IMR-90 (cell line): Measurements from ENCODE around the gene BTBD3. TPM values are rescaled to one million over a fixed set of nuclear protein-coding genes. Genes with fewer than 3 reads are reported as not detected.

ENCODE experiments used
- ATAC-seq: fragments of 200-7000 bp; cut with Tn5 transposase; 2 replicates; pipeline ENCODE4 v1.9.1; 2020; ENCODE audit warnings: low read depth, mild to moderate bottlenecking, moderate library complexity
- BruUV-seq: library from RNA; stranded (reverse); fragments of 400-500 nt; replicated peaks from 2 replicates; lab custom pipeline; 2021; lab: Mats Ljungman, UMichigan
- CTCF ChIA-PET: fragments of 300-600 bp; formaldehyde crosslinking; extraction: SDS; loops from one replicate; lab custom pipeline; 2021; ENCODE audit warnings: antibody characterized with exemption; lab: Yijun Ruan, JAX
- POLR2A ChIA-PET: fragments of 300-600 bp; sonication (Branson Sonifier 250); formaldehyde crosslinking; loops from one replicate; lab custom pipeline; 2022; ENCODE audit warnings: antibody characterized with exemption; ENCODE audit not compliant: unreplicated experiment; lab: Charles Lee
- DNase-seq: peaks from one replicate; pipeline ENCODE4 v3.0.0; 2013
- H2AFZ ChIP-seq: replicated peaks from 2 replicates; pipeline ENCODE3; 2013; ENCODE audit warnings: low read length, mild to moderate bottlenecking; ENCODE audit not compliant: poor library complexity
- H2AK5ac ChIP-seq: 2 replicates; pipeline ENCODE4 v1.6.1; 2013; ENCODE audit warnings: low read depth, low read length, inconsistent platforms
- H2AK9ac ChIP-seq: replicated peaks from 2 replicates; pipeline ENCODE3; 2013; ENCODE audit warnings: mild to moderate bottlenecking, low read depth, low read length, moderate library complexity; ENCODE audit not compliant: poor library complexity
- H2BK120ac ChIP-seq: 2 replicates; pipeline ENCODE4 v1.6.1; 2013; ENCODE audit warnings: low read depth, low read length, inconsistent platforms
- H2BK15ac ChIP-seq: 3 replicates; pipeline ENCODE4 v1.6.1; 2013; ENCODE audit warnings: low read depth, low read length, inconsistent platforms
- H2BK20ac ChIP-seq: 2 replicates; pipeline ENCODE4 v1.6.1; 2013; ENCODE audit warnings: low read depth, mild to moderate bottlenecking, inconsistent platforms, low read length, moderate library complexity
- H2BK5ac ChIP-seq: 2 replicates; pipeline ENCODE4 v1.6.1; 2013; ENCODE audit warnings: mild to moderate bottlenecking, low read depth, low read length, inconsistent platforms; ENCODE audit not compliant: poor library complexity, severe bottlenecking
- H3K14ac ChIP-seq: replicated peaks from 2 replicates; pipeline ENCODE4 v1.6.1; 2013; ENCODE audit warnings: low read depth, low read length, inconsistent platforms
- H3K18ac ChIP-seq: 2 replicates; pipeline ENCODE4 v1.6.1; 2013; ENCODE audit warnings: low read depth, low read length, control low read depth
- H3K23ac ChIP-seq: 2 replicates; pipeline ENCODE4 v1.6.1; 2013; ENCODE audit warnings: low read depth, low read length, inconsistent platforms
- H3K27ac ChIP-seq: 2 replicates; pipeline ENCODE4 v1.5.1; 2013; ENCODE audit warnings: mild to moderate bottlenecking, control low read depth, low read length; ENCODE audit not compliant: insufficient read depth
- H3K27me3 ChIP-seq: 2 replicates; pipeline ENCODE4 v1.6.1; 2013; ENCODE audit warnings: low read length; ENCODE audit not compliant: control insufficient read depth, insufficient read depth
- H3K36me3 ChIP-seq: 2 replicates; pipeline ENCODE4 v1.6.1; 2013; ENCODE audit warnings: low read length, mixed read lengths; ENCODE audit not compliant: control insufficient read depth, insufficient read depth
- H3K4ac ChIP-seq: 2 replicates; pipeline ENCODE4 v1.6.1; 2013; ENCODE audit warnings: low read depth, low read length, inconsistent platforms
- H3K4me1 ChIP-seq: 2 replicates; pipeline ENCODE4 v1.6.1; 2013; ENCODE audit warnings: low read length, mixed read lengths; ENCODE audit not compliant: control insufficient read depth, insufficient read depth
- H3K4me2 ChIP-seq: 2 replicates; pipeline ENCODE4 v1.6.1; 2013; ENCODE audit warnings: low read depth, mild to moderate bottlenecking, control low read depth, low read length, moderate library complexity
- H3K4me3 ChIP-seq: 2 replicates; pipeline ENCODE4 v1.5.1; 2013; ENCODE audit warnings: low read depth, mild to moderate bottlenecking, control low read depth, low read length, moderate library complexity; ENCODE audit not compliant: insufficient read depth
- H3K56ac ChIP-seq: 2 replicates; pipeline ENCODE4 v1.6.1; 2013; ENCODE audit warnings: low read length, inconsistent platforms; ENCODE audit not compliant: insufficient read depth; ENCODE audit errors: extremely low read depth
- H3K79me1 ChIP-seq, 2 experiments: 2 replicates each; pipeline ENCODE4 v1.6.1; 2013; ENCODE audit warnings: low read length in 2 of 2, inconsistent platforms in 1 of 2, low read depth in 1 of 2
- H3K9ac ChIP-seq: 2 replicates; pipeline ENCODE4 v1.6.1; 2013; ENCODE audit warnings: low read depth, low read length, control low read depth
- H3K9me1 ChIP-seq: 2 replicates; pipeline ENCODE4 v1.6.1; 2013; ENCODE audit warnings: low read length, inconsistent platforms; ENCODE audit not compliant: insufficient read depth
- H3K9me3 ChIP-seq: 2 replicates; pipeline ENCODE4 v1.6.1; 2013; ENCODE audit warnings: low read length; ENCODE audit not compliant: control insufficient read depth, insufficient read depth
- H4K20me1 ChIP-seq: 2 replicates; pipeline ENCODE4 v1.6.1; 2013; ENCODE audit warnings: low read length, inconsistent platforms; ENCODE audit not compliant: insufficient read depth
- H4K5ac ChIP-seq: 2 replicates; pipeline ENCODE4 v1.6.1; 2013; ENCODE audit warnings: mild to moderate bottlenecking, low read depth, low read length, control low read depth
- H4K8ac ChIP-seq, 2 experiments: 2 replicates each; pipeline ENCODE4 v1.6.1; 2013; ENCODE audit warnings: low read depth in 2 of 2, low read length in 2 of 2, control low read depth in 1 of 2, inconsistent platforms in 1 of 2
- H4K91ac ChIP-seq: 2 replicates; pipeline ENCODE4 v1.6.1; 2013; ENCODE audit warnings: low read depth, low read length, inconsistent platforms; ENCODE audit not compliant: insufficient read depth
- BHLHE40 ChIP-seq: fragments of 150-350 bp; IDR thresholded peaks from 2 replicates; pipeline ENCODE4 v1.6.1; 2016; ENCODE audit warnings: mild to moderate bottlenecking, low read depth, low read length
- CHD1 ChIP-seq: IDR thresholded peaks from 2 replicates; pipeline ENCODE4 v1.6.1; 2012; ENCODE audit warnings: low read depth, low read length, improper control_type of control experiment
- CTCF ChIP-seq: conservative IDR thresholded peaks from 2 replicates; pipeline ENCODE4 v1.5.1; 2012; ENCODE audit warnings: mild to moderate bottlenecking, low read depth, low read length, improper control_type of control experiment
- ELK1 ChIP-seq: fragments of 150-350 bp; IDR thresholded peaks from 2 replicates; pipeline ENCODE4 v1.6.1; 2016; ENCODE audit warnings: low read depth, mild to moderate bottlenecking, low read length, moderate library complexity, borderline replicate concordance
- MAFK ChIP-seq: IDR thresholded peaks from 2 replicates; pipeline ENCODE4 v1.6.1; 2012; ENCODE audit warnings: low read depth, low read length, improper control_type of control experiment
- MAZ ChIP-seq: IDR thresholded peaks from 2 replicates; pipeline ENCODE4 v1.6.1; 2012; ENCODE audit warnings: low read depth, mild to moderate bottlenecking, low read length, improper control_type of control experiment, moderate library complexity, borderline replicate concordance
- POLR2A ChIP-seq: IDR thresholded peaks from 2 replicates; pipeline ENCODE4 v1.6.1; 2012; ENCODE audit warnings: mild to moderate bottlenecking, low read depth, low read length
- RAD21 ChIP-seq: IDR thresholded peaks from 2 replicates; pipeline ENCODE4 v1.6.1; 2012; ENCODE audit warnings: low read length, improper control_type of control experiment
- RCOR1 ChIP-seq: IDR thresholded peaks from 2 replicates; pipeline ENCODE4 v1.6.1; 2012; ENCODE audit warnings: mild to moderate bottlenecking, low read length, improper control_type of control experiment; ENCODE audit not compliant: insufficient replicate concordance
- RFX5 ChIP-seq: IDR thresholded peaks from 2 replicates; pipeline ENCODE4 v1.8.0; 2012; ENCODE audit warnings: low read depth, mild to moderate bottlenecking, low read length, moderate library complexity
- SMC3 ChIP-seq: fragments of 150-350 bp; IDR thresholded peaks from 2 replicates; pipeline ENCODE4 v1.6.1; 2016; ENCODE audit warnings: low read depth, mild to moderate bottlenecking, antibody characterized with exemption, low read length, moderate library complexity
- dilution Hi-C: fragments of 300-500 bp; cut with HindIII; formaldehyde crosslinking; loops from one replicate; pipeline ENCODE4 v1.14.3; 2018; ENCODE audit warnings: low sequenced_read_pairs; ENCODE audit not compliant: unreplicated experiment
- in situ Hi-C: fragments of 300-500 bp; cut with MboI; formaldehyde crosslinking; loops from 3 replicates; pipeline ENCODE4 v1.14.3; 2019; ENCODE audit warnings: low sequenced_read_pairs, inconsistent platforms, mixed read lengths
- intact Hi-C: fragments of 100-400 bp; cut with micrococcal nuclease; formaldehyde crosslinking; loops from 2 replicates; pipeline ENCODE4 v1.10.0; 2022
- polyA plus RNA-seq, 3 experiments: library from polyadenylated mRNA; depleted of rRNA; stranded (reverse); fragments of >200 nt; gene quantifications; 2 replicates each; pipeline ENCODE4 v1.2.3, GENCODE V29; 2012; ENCODE audit warnings: low replicate concordance in 1 of 3
- total RNA-seq: library from RNA; depleted of rRNA; stranded (reverse); fragments of >200 nt; gene quantifications from 2 replicates; pipeline ENCODE4 v1.2.3, GENCODE V29; 2012

BTBD3 gene
- total and polyA plus RNA-seq, 2 of the 4 experiments (the other 2 are of a cell fraction), result 22.7 to 44.6 TPM

- no peak for TF ChIP-seq CTCF
Measured at GRCh38 chr20:11936157-11936556, 18.5 kb downstream of the BTBD3 start (continued).

GRCh38 chr20:11937230-11937629 lies 19.5 kb downstream of the BTBD3 start:
- H2AK5ac ChIP-seq, result no peak overlapping the region
- no peak overlapping the region for H3K4me2 ChIP-seq
- H4K8ac ChIP-seq, result no peak overlapping the region
- no peak overlapping the region for H3K4me3 ChIP-seq
- dilution Hi-C loops, result no loop called here
- H2BK20ac ChIP-seq, result no peak overlapping the region
- H2BK120ac ChIP-seq, result no peak overlapping the region
- no peaks in the 10 kb centered on the region for H3K9me1 ChIP-seq
- H2BK15ac ChIP-seq, result no peak overlapping the region
- H2BK5ac ChIP-seq, result no peak overlapping the region
- H4K91ac ChIP-seq, result no peak overlapping the region
- in situ Hi-C loops, result no loop called here
- no peak overlapping the region for H3K23ac ChIP-seq
- no peak overlapping the region for H3K14ac ChIP-seq
- no peak for TF ChIP-seq POLR2A
- no peak for TF ChIP-seq CHD1
- no peak for TF ChIP-seq RFX5
- no peak for TF ChIP-seq SMC3
- TF ChIP-seq MAFK, result no peak
- TF ChIP-seq RAD21, result no peak
- TF ChIP-seq BHLHE40, result no peak
- no peak for TF ChIP-seq CTCF
- TF ChIP-seq ELK1, result no peak
- no peak for TF ChIP-seq MAZ
- no peak for TF ChIP-seq RCOR1
- H3K27ac ChIP-seq, result no peak overlapping the region
- ChIA-PET POLR2A (no interaction called here), CTCF (interaction anchor here (0.6 kb wide), 1 partner anchor 116 kb away, joined by 3 read pairs; no protein-coding TSS in a partner anchor)
- no peak overlapping the region for H3K9ac ChIP-seq
- no peak overlapping the region for H2AK9ac ChIP-seq
- no peak for DNase-seq
- H3K18ac ChIP-seq, result no peak overlapping the region
- intact Hi-C loops, result no loop called here
- H3K36me3 ChIP-seq, result no peaks in the 10 kb centered on the region
- H3K79me1 ChIP-seq, result no peaks in the 10 kb centered on the region
- H3K4ac ChIP-seq, result no peak overlapping the region
- no peaks in the 10 kb centered on the region for H3K4me1 ChIP-seq
- no peaks in the 10 kb centered on the region for H3K9me3 ChIP-seq
- H2AFZ ChIP-seq, result no peak overlapping the region
- H4K20me1 ChIP-seq, result no peaks in the 10 kb centered on the region
- BruUV-seq, result no TSS peak
- no peak for ATAC-seq
- H3K56ac ChIP-seq, result no peak overlapping the region
- H3K27me3 ChIP-seq, result no peaks in the 10 kb centered on the region; the same call in 1 of the 2 replicates
- H4K5ac ChIP-seq, result no peak overlapping the region
